GM23338 (cell line): ENCODE measurements around the gene C7orf25. TPM values are rescaled to one million over a fixed set of nuclear protein-coding genes. Genes with fewer than 3 reads are reported as not detected.

Source experiments
- ATAC-seq: fragments of 200-7000 bp; cut with Tn5 transposase; 3 replicates; pipeline ENCODE4 v1.9.1; 2020
- DNase-seq: peaks from one replicate; pipeline ENCODE4 v3.0.0-alpha.2; 2015; ENCODE audit warnings: low spot score
- H2AFZ ChIP-seq: fragments of 200-600 bp; sonication (generic); 2 replicates; pipeline ENCODE4 v1.8.0; 2016; ENCODE audit warnings: antibody characterized with exemption, mild to moderate bottlenecking, moderate library complexity
- H3F3A ChIP-seq: fragments of 200-600 bp; sonication (generic); replicated peaks from 2 replicates; pipeline ENCODE4 v1.8.0; 2017; ENCODE audit warnings: antibody characterized with exemption, mixed run types, low read depth
- H3K27ac ChIP-seq: fragments of 200-600 bp; sonication (generic); 2 replicates; pipeline ENCODE4 v1.6.1; 2016; ENCODE audit warnings: low read depth
- H3K27me3 ChIP-seq: fragments of 200-600 bp; sonication (generic); 2 replicates; pipeline ENCODE4 v1.8.0; 2016; ENCODE audit warnings: mild to moderate bottlenecking, mixed run types, moderate library complexity; ENCODE audit not compliant: insufficient read depth
- H3K36me3 ChIP-seq: fragments of 200-600 bp; sonication (generic); 2 replicates; pipeline ENCODE4 v1.8.0; 2016; ENCODE audit warnings: mild to moderate bottlenecking; ENCODE audit not compliant: insufficient read depth
- H3K4me1 ChIP-seq: fragments of 200-600 bp; sonication (generic); 2 replicates; pipeline ENCODE4 v1.8.0; 2016; ENCODE audit warnings: mild to moderate bottlenecking, moderate library complexity; ENCODE audit not compliant: insufficient read depth
- H3K4me2 ChIP-seq: fragments of 200-600 bp; sonication (generic); 2 replicates; pipeline ENCODE4 v1.7.1; 2017; ENCODE audit warnings: mixed run types
- H3K4me3 ChIP-seq: fragments of 200-600 bp; sonication (generic); 2 replicates; pipeline ENCODE4 v1.6.1; 2016; ENCODE audit warnings: mixed run types
- H3K79me2 ChIP-seq: fragments of 200-600 bp; sonication (generic); replicated peaks from 2 replicates; pipeline ENCODE4 v1.8.0; 2017; ENCODE audit warnings: mild to moderate bottlenecking; ENCODE audit not compliant: insufficient read depth
- H3K9me2 ChIP-seq: fragments of 200-600 bp; sonication (generic); 2 replicates; pipeline ENCODE4 v1.8.0; 2017; ENCODE audit not compliant: insufficient read depth
- H4K20me1 ChIP-seq: fragments of 200-600 bp; sonication (generic); replicated peaks from 2 replicates; pipeline ENCODE4 v1.8.0; 2017; ENCODE audit warnings: mild to moderate bottlenecking; ENCODE audit not compliant: insufficient read depth
- H3K27ac Mint-ChIP-seq: 2 replicates; pipeline ENCODE4 v1.8.0; 2020; ENCODE audit warnings: inconsistent platforms, mild to moderate bottlenecking, moderate library complexity, mixed read lengths
- H3K27me3 Mint-ChIP-seq: 3 replicates; pipeline ENCODE4 v1.8.0; 2022; ENCODE audit warnings: low read depth, mild to moderate bottlenecking, moderate library complexity, mixed read lengths, inconsistent platforms; ENCODE audit not compliant: insufficient read depth, poor library complexity
- H3K36me3 Mint-ChIP-seq: 3 replicates; pipeline ENCODE4 v1.8.0; 2021; ENCODE audit warnings: low read depth, mild to moderate bottlenecking, inconsistent platforms, moderate library complexity, mixed read lengths
- H3K4me1 Mint-ChIP-seq: 3 replicates; pipeline ENCODE4 v1.8.0; 2020; ENCODE audit warnings: mild to moderate bottlenecking, inconsistent platforms, mixed read lengths
- H3K4me3 Mint-ChIP-seq: 3 replicates; pipeline ENCODE4 v1.8.0; 2021; ENCODE audit warnings: moderate library complexity, mild to moderate bottlenecking, inconsistent platforms, mixed read lengths
- H3K9me3 Mint-ChIP-seq: 3 replicates; pipeline ENCODE4 v1.8.0; 2020; ENCODE audit warnings: moderate library complexity, mild to moderate bottlenecking, inconsistent platforms, mixed read lengths
- CREB1 ChIP-seq: fragments of 250-450 bp; sonication (Bioruptor Pico); IDR thresholded peaks from 2 replicates; pipeline ENCODE4 v1.5.0; 2020; ENCODE audit warnings: low read depth, mild to moderate bottlenecking, moderate library complexity
- EZH2phosphoT487 ChIP-seq: fragments of 200-600 bp; sonication (generic); IDR thresholded peaks from one replicate; pipeline ENCODE4 v1.8.1; 2018; ENCODE audit warnings: antibody characterized with exemption; ENCODE audit not compliant: unreplicated experiment
- POLR2AphosphoS5 ChIP-seq: IDR thresholded peaks from 2 replicates; pipeline ENCODE4 v1.6.1; 2016; ENCODE audit warnings: antibody characterized with exemption, low read depth
- polyA plus RNA-seq: library from polyadenylated mRNA; unstranded; fragments of >200 nt; fragmentation: Nextera tagmentation; extraction: Ambion mirVana; gene quantifications from 2 replicates; pipeline ENCODE4 v1.2.1, GENCODE V29; 2016
- total RNA-seq: library from RNA; depleted of rRNA; stranded (reverse); fragments of >200 nt; shearing (Covaris generic); gene quantifications from 2 replicates; pipeline ENCODE4 v1.2.3, GENCODE V29; 2014
- TF ChIP-seq, protein P1 (sequence below): fragments of 250-450 bp; sonication (Bioruptor Pico); IDR thresholded peaks from 2 replicates; pipeline ENCODE4 v1.5.0; 2020; ENCODE audit warnings: mild to moderate bottlenecking, moderate library complexity

C7orf25 gene
- total and polyA plus RNA-seq, 2 experiments from 2014 or later = 1.7 to 8.7 TPM

DNA sequence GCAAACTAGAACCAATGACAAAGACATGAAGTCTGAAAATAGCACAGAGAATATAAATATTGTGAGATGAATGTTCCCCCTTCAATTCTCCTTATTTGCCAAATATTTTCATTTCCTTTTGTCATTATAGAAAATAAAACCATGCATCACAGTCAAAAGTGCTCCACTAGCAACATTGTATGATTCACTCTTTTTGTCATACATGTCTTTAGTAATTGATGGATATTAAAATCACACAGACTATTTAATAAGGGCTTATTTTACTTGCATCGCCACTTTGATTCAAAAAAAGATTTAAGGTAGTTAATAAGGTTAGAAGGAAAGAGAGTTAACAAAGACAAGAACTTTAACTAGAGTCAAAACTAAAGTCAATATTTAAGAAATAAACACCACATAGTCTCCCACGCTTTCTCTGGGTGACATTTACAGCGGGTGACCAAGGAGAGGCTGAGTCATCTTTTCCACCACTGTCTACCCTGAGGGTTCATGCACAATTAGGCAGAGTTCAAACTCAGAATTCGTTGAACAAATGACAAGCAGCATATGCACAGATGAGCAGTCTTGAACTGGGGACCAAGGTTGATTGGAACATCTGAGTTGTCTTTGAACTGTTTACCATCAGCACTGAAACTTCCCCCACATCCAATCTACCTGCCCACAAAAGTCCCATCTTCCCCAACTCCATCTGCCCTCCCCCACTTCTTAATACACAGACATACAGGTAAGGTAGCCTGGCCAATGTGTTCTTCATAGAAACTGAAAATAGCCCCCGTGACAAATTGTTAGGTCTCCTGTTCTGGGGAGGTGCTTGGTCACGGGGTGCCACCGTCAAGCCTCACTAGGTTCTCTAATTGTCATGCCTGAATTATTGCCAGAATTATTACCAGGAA lies 42.5 kb downstream of the C7orf25 start (continued):
- TF ChIP-seq, protein P1, sequence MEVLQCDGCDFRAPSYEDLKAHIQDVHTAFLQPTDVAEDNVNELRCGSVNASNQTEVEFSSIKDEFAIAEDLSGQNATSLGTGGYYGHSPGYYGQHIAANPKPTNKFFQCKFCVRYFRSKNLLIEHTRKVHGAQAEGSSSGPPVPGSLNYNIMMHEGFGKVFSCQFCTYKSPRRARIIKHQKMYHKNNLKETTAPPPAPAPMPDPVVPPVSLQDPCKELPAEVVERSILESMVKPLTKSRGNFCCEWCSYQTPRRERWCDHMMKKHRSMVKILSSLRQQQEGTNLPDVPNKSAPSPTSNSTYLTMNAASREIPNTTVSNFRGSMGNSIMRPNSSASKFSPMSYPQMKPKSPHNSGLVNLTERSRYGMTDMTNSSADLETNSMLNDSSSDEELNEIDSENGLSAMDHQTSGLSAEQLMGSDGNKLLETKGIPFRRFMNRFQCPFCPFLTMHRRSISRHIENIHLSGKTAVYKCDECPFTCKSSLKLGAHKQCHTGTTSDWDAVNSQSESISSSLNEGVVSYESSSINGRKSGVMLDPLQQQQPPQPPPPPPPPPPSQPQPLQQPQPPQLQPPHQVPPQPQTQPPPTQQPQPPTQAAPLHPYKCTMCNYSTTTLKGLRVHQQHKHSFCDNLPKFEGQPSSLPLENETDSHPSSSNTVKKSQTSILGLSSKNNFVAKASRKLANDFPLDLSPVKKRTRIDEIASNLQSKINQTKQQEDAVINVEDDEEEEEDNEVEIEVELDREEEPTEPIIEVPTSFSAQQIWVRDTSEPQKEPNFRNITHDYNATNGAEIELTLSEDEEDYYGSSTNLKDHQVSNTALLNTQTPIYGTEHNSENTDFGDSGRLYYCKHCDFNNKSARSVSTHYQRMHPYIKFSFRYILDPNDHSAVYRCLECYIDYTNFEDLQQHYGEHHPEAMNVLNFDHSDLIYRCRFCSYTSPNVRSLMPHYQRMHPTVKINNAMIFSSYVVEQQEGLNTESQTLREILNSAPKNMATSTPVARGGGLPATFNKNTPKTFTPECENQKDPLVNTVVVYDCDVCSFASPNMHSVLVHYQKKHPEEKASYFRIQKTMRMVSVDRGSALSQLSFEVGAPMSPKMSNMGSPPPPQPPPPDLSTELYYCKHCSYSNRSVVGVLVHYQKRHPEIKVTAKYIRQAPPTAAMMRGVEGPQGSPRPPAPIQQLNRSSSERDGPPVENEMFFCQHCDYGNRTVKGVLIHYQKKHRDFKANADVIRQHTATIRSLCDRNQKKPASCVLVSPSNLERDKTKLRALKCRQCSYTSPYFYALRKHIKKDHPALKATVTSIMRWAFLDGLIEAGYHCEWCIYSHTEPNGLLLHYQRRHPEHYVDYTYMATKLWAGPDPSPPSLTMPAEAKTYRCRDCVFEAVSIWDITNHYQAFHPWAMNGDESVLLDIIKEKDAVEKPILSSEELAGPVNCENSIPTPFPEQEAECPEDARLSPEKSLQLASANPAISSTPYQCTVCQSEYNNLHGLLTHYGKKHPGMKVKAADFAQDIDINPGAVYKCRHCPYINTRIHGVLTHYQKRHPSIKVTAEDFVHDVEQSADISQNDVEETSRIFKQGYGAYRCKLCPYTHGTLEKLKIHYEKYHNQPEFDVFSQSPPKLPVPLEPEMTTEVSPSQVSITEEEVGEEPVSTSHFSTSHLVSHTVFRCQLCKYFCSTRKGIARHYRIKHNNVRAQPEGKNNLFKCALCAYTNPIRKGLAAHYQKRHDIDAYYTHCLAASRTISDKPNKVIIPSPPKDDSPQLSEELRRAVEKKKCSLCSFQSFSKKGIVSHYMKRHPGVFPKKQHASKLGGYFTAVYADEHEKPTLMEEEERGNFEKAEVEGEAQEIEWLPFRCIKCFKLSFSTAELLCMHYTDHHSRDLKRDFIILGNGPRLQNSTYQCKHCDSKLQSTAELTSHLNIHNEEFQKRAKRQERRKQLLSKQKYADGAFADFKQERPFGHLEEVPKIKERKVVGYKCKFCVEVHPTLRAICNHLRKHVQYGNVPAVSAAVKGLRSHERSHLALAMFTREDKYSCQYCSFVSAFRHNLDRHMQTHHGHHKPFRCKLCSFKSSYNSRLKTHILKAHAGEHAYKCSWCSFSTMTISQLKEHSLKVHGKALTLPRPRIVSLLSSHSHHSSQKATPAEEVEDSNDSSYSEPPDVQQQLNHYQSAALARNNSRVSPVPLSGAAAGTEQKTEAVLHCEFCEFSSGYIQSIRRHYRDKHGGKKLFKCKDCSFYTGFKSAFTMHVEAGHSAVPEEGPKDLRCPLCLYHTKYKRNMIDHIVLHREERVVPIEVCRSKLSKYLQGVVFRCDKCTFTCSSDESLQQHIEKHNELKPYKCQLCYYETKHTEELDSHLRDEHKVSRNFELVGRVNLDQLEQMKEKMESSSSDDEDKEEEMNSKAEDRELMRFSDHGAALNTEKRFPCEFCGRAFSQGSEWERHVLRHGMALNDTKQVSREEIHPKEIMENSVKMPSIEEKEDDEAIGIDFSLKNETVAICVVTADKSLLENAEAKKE (CRISPR knock-in tag) = no peak
- TF ChIP-seq EZH2phosphoT487 = no peak

DNA sequence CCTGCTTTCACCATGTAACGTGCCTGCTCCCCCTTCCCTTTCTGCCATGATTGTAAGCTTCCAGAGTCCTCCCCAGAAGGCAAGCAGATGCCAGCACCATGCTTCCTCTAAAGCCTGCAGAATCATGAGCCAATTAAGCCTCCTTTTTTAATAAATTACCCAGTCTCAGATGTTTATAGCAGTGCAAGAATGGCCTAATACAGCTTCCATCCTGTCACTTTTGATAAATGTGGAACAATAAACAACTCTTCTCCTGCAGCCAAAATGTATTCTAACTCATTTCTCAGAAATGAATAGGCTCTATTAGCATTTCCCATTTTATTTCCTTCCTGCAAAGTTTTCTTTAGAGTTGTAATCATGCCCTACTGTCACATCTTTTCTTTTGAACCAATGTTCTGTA lies 43.4 kb downstream of the C7orf25 start:
- no peak for DNase-seq
- no peaks in the 10 kb centered on the region for H3K27me3 ChIP-seq
- Mint-ChIP-seq H3K4me3 (no peak overlapping the region), H3K27me3 (peaks cover 14% of the 10 kb centered on the region), H3K4me1 (peaks cover 24% of the 10 kb centered on the region), H3K9me3 (peaks cover 74% of the 10 kb centered on the region), H3K36me3 (peaks cover 79% of the 10 kb centered on the region), H3K27ac (no peak overlapping the region)
- no peak for ATAC-seq
- no peaks in the 10 kb centered on the region for H4K20me1 ChIP-seq
- peaks cover 16% of the 10 kb centered on the region for H3K4me1 ChIP-seq
- H3K4me3 ChIP-seq = no peak overlapping the region
- H2AFZ ChIP-seq = no peak overlapping the region
- H3K27ac ChIP-seq = no peak overlapping the region
- H3K36me3 ChIP-seq = peaks cover 27% of the 10 kb centered on the region
- peaks cover 22% of the 10 kb centered on the region for H3K9me2 ChIP-seq
- H3K79me2 ChIP-seq = no peaks in the 10 kb centered on the region
- no peak overlapping the region for H3K4me2 ChIP-seq
- peaks cover 8% of the 10 kb centered on the region; the same call in 1 of the 2 replicates for H3F3A ChIP-seq
- TF ChIP-seq EZH2phosphoT487 (no peak), POLR2AphosphoS5 (no peak), CREB1 (no peak)
- TF ChIP-seq, protein P1 (CRISPR knock-in tag) = no peak
